ENCODE results near the gene NELFCD.
"Not testable (repeated sequence)": the region's sequence is repeated elsewhere in the genome, so short reads cannot be mapped to it uniquely, and the experiment has no call there.

The NELFCD gene

GRCh38 chr20:58980711-58981627, at the start of gene NELFCD:
NELFCD (plus strand) TSS chr20:58981256; CDS start chr20:58981310, 54 bp downstream.
- DNase-seq = peak; percentile 92 to 95

GRCh38 chr20:58932170-58932569, 48.9 kb upstream of the NELFCD start:
- no peak for DNase-seq

- DNase-seq = no peak
Measured at GRCh38 chr20:58938078-58938477, 43.0 kb upstream of the NELFCD start.

GRCh38 chr20:58938541-58938940, 42.5 kb upstream of the NELFCD start:
- DNase-seq = no peak

- DNase-seq = no peak
Measured at GRCh38 chr20:58941471-58941870, 39.6 kb upstream of the NELFCD start.

GRCh38 chr20:58942549-58942948, 38.5 kb upstream of the NELFCD start:
- no peak for DNase-seq

- DNase-seq = no peak
Measured at GRCh38 chr20:58944610-58945009, 36.4 kb upstream of the NELFCD start.

- no peak for DNase-seq
Measured at GRCh38 chr20:58945965-58946631, 35.0 kb upstream of the NELFCD start.

- not testable (repeated sequence) for DNase-seq
Measured at GRCh38 chr20:58947797-58948388, 33.2 kb upstream of the NELFCD start.

GRCh38 chr20:58950603-58951002, 30.5 kb upstream of the NELFCD start:
- DNase-seq = no peak

- DNase-seq = no peak
Measured at GRCh38 chr20:58953050-58953449, 28.0 kb upstream of the NELFCD start.

- DNase-seq = no peak
Measured at GRCh38 chr20:58956078-58956477, 25.0 kb upstream of the NELFCD start.

- DNase-seq = no peak
Measured at GRCh38 chr20:58959652-58960051, 21.4 kb upstream of the NELFCD start.

GRCh38 chr20:58963060-58963584, 17.9 kb upstream of the NELFCD start:
- no peak for DNase-seq

GRCh38 chr20:58963922-58964321, 17.1 kb upstream of the NELFCD start:
- DNase-seq = not testable (repeated sequence)

GRCh38 chr20:58965270-58966064, 15.6 kb upstream of the NELFCD start:
- DNase-seq = no peak

GRCh38 chr20:58967652-58968429, 13.2 kb upstream of the NELFCD start:
- no peak for DNase-seq

GRCh38 chr20:58969439-58969838, 11.6 kb upstream of the NELFCD start:
- no peak for DNase-seq

GRCh38 chr20:58970146-58970545, 10.9 kb upstream of the NELFCD start:
- DNase-seq = no peak

GRCh38 chr20:58971429-58971828, 9.6 kb upstream of the NELFCD start:
- no peak for DNase-seq

GRCh38 chr20:58973179-58973578, 7.9 kb upstream of the NELFCD start:
- DNase-seq = no peak

- no peak for DNase-seq
Measured at GRCh38 chr20:58973866-58974265, 7.2 kb upstream of the NELFCD start.
